Stimulated activated CD4-positive, alpha-beta T cell treated with anti-CD3 and anti-CD28 coated beads, Interleukin-12 subunit alpha, Interleukin-12 subunit beta, amount 100 ng/mL, for 24 hours (primary cell): ENCODE data around the gene HNRNPM.
A peak's percentile ranks its signal among the peaks of the same experiment; 100 is the strongest.

ENCODE experiments used
- DNase-seq, 2 experiments: peaks; one replicate each; pipeline ENCODE4 v3.0.0-alpha.2; 2020; ENCODE audit warnings: low read depth in 2 of 2

Gene HNRNPM

GRCh38 chr19:8485561-8486371 lies 41.0 kb downstream of the HNRNPM start:
- DNase-seq, result no peak

GRCh38 chr19:8486661-8487136 lies 41.9 kb downstream of the HNRNPM start:
- DNase-seq, result no peak

GRCh38 chr19:8487137-8487851 lies 42.5 kb downstream of the HNRNPM start:
- no peak for DNase-seq

- no peak for DNase-seq
Measured at GRCh38 chr19:8488365-8488764, 43.6 kb downstream of the HNRNPM start.

- no peak for DNase-seq
Measured at GRCh38 chr19:8489561-8490394, 45.0 kb downstream of the HNRNPM start.

GRCh38 chr19:8490395-8490760 lies 45.6 kb downstream of the HNRNPM start:
- DNase-seq, result no peak

GRCh38 chr19:8490873-8491272 lies 46.1 kb downstream of the HNRNPM start:
- no peak for DNase-seq

- no peak for DNase-seq
Measured at GRCh38 chr19:8491574-8491973, 46.8 kb downstream of the HNRNPM start.

- DNase-seq, result no peak
Measured at GRCh38 chr19:8494158-8494557, 49.4 kb downstream of the HNRNPM start.

- DNase-seq, result no peak
Measured at GRCh38 chr19:8498295-8498694, 53.5 kb downstream of the HNRNPM start.

- no peak for DNase-seq
Measured at GRCh38 chr19:8499048-8499833, 54.5 kb downstream of the HNRNPM start.

- no peak for DNase-seq
Measured at GRCh38 chr19:8500158-8500557, 55.4 kb downstream of the HNRNPM start.

GRCh38 chr19:8501516-8501915 lies 56.7 kb downstream of the HNRNPM start:
- DNase-seq, result no peak

- DNase-seq, result no peak
Measured at GRCh38 chr19:8501981-8502380, 57.2 kb downstream of the HNRNPM start.

- no peak for DNase-seq
Measured at GRCh38 chr19:8503510-8503909, 58.7 kb downstream of the HNRNPM start.

- DNase-seq, result no peak
Measured at GRCh38 chr19:8504171-8504570, 59.4 kb downstream of the HNRNPM start.

- no peak for DNase-seq
Measured at GRCh38 chr19:8504919-8505318, 60.1 kb downstream of the HNRNPM start.

- peak; percentile 57 to 73 for DNase-seq
Measured at GRCh38 chr19:8505680-8506401, 61.1 kb downstream of the HNRNPM start.

- no peak for DNase-seq
Measured at GRCh38 chr19:8506402-8506957, 61.7 kb downstream of the HNRNPM start.

- DNase-seq, result no peak
Measured at GRCh38 chr19:8510589-8511115, 65.9 kb downstream of the HNRNPM start.
